Stomach (tissue), 9 donors: ENCODE data around the gene TNNC1. TPM values are rescaled to one million over a fixed set of nuclear protein-coding genes. Genes with fewer than 3 reads are reported as not detected.

Experiments used
- DNase-seq, 2 donors: peaks; one replicate each; pipeline versions ENCODE4 v3.0.0 to v3.0.0-alpha.2; 2013 to 2019
- H3K27ac ChIP-seq, 5 donors: fragments of 200-600 bp in 4 of 5; sonication (generic) in 4 of 5; one replicate each; pipeline ENCODE4 v1.5.1; 2013 to 2019; ENCODE audit warnings: mild to moderate bottlenecking in 1 of 5, moderate library complexity in 1 of 5
- H3K27me3 ChIP-seq, 3 donors: fragments of 200-600 bp; sonication (generic); one replicate each; pipeline ENCODE4 v1.5.1; 2017 to 2019; ENCODE audit warnings: mixed run types in 1 of 3
- H3K36me3 ChIP-seq, 4 donors: fragments of 200-600 bp; sonication (generic); 1 replicate in 3 of 4; 2 replicates in 1 of 4; pipeline ENCODE4 v1.5.1; 2016 to 2019
- H3K4me1 ChIP-seq, 4 donors: fragments of 200-600 bp; sonication (generic); one replicate each; pipeline ENCODE4 v1.5.1; 2016 to 2019
- H3K4me3 ChIP-seq, 4 donors: fragments of 200-600 bp; sonication (generic) in 3 of 4; one replicate each; pipeline ENCODE4 v1.5.1; 2016 to 2019; ENCODE audit warnings: mild to moderate bottlenecking in 1 of 4
- H3K9me3 ChIP-seq, 4 donors: fragments of 200-600 bp; sonication (generic); one replicate each; pipeline ENCODE4 v1.5.1; 2016 to 2019
- CTCF ChIP-seq, 7 experiments: fragments of 450-650 bp in 4 of 7; fragments of 200-600 bp in 3 of 7; sonication (generic) in 3 of 7; IDR thresholded peaks; one replicate each; pipeline ENCODE4 v1.5.1; 2016 to 2019; ENCODE audit warnings: antibody characterized with exemption in 7 of 7, control low read depth in 2 of 7, mild to moderate bottlenecking in 1 of 7
- EP300 ChIP-seq: sonication (generic); formaldehyde crosslinking; IDR thresholded peaks from one replicate; pipeline ENCODE4 v1.6.1; 2017; ENCODE audit warnings: antibody characterized with exemption
- POLR2A ChIP-seq, 4 donors: fragments of 450-650 bp; IDR thresholded peaks; one replicate each; pipeline ENCODE4 v1.6.1; 2016; ENCODE audit warnings: antibody characterized with exemption in 4 of 4, control low read depth in 2 of 4, mild to moderate bottlenecking in 1 of 4, moderate library complexity in 1 of 4
- POLR2AphosphoS5 ChIP-seq, 3 donors: sonication (generic); formaldehyde crosslinking; IDR thresholded peaks; one replicate each; pipeline ENCODE4 v1.6.1; 2016; ENCODE audit warnings: antibody characterized with exemption in 3 of 3
- WGBS, 5 donors: extraction: QIAGEN DNeasy Blood & Tissue Kit in 3 of 5; methylation state at CpG; one replicate each; pipeline versions ENCODE4 v1.1.5 to v1.1.7; 2013 to 2018; 5-methylcytosine and 5-hydroxymethylcytosine counted together
- intact Hi-C: fragments of 100-400 bp; cut with DNase I; formaldehyde crosslinking; loops from one replicate; pipeline ENCODE4 v1.15.1; 2023; ENCODE audit warnings: low total_unique reads
- polyA plus RNA-seq, 3 donors: library from polyadenylated mRNA; stranded (reverse); fragments of 200-250 nt; gene quantifications; one replicate each; pipeline ENCODE4 v1.2.3, GENCODE V29; 2013
- total RNA-seq, 5 donors: library from RNA; depleted of rRNA; stranded (reverse); fragments of >200 nt; gene quantifications; one replicate each; pipeline versions ENCODE4 v1.1.0 to v1.2.3, GENCODE V29; 2014 to 2016
- donor health status: healthy with polysubstance abuse.
- donor health status: Bipolar disorder and iron deficiency.
- donor health status: healthy.

TNNC1 gene
- total and polyA plus RNA-seq, 8 donors, result 3.1 to 41.1 (median 6.5) TPM; not detected in 3

- WGBS, 5 donors, result 60 to 80% (median 69%) methylated on average over 5 to 11 of the region's 11 CpGs
These were observed 47.2 kb upstream of the TNNC1 start for GRCh38 chr3:52501046-52501445.

GRCh38 chr3:52498137-52499054 lies 44.6 kb upstream of the TNNC1 start:
- no peak overlapping the region for H3K4me3 ChIP-seq
- peaks cover 0 to 53% (median 15%) of the 10 kb centered on the region in 4 donors for H3K4me1 ChIP-seq
- no peak for TF ChIP-seq CTCF (IDR thresholded peaks at IDR 0.05)
- no peak for TF ChIP-seq POLR2A (IDR thresholded peaks at IDR 0.05)
- no peak for TF ChIP-seq POLR2AphosphoS5 (IDR thresholded peaks at IDR 0.05)
- no peak for TF ChIP-seq EP300
- H3K27me3 ChIP-seq, result no peaks in the 10 kb centered on the region
- intact Hi-C loops, result no loop called here
- DNase-seq, result peak in 1 of 2 donors; percentile 48
- H3K36me3 ChIP-seq, result peaks cover under 1 to 7% (median 5%) of the 10 kb centered on the region in 4 donors
- peak overlapping the region in 2 of 5 donors; percentile 32 to 64 for H3K27ac ChIP-seq
- WGBS, 5 donors, result 61 to 77% (median 69%) methylated on average over 21 to 24 of the region's 24 CpGs
- no peaks in the 10 kb centered on the region for H3K9me3 ChIP-seq

More at GRCh38 chr3:52501046-52501445, 47.2 kb upstream of the TNNC1 start:
- Histone ChIP-seq H3K27me3 (no peaks in the 10 kb centered on the region), H3K4me1 (peaks cover 0 to 26% (median 3%) of the 10 kb centered on the region in 4 donors), H3K9me3 (no peaks in the 10 kb centered on the region), H3K27ac (no peak overlapping the region), H3K36me3 (peaks cover 0 to 17% (median 0%) of the 10 kb centered on the region in 4 donors), H3K4me3 (no peak overlapping the region)
- intact Hi-C loops, result no loop called here
- no peak for DNase-seq
- TF ChIP-seq POLR2A (IDR thresholded peaks at IDR 0.05), result no peak
- no peak for TF ChIP-seq EP300
- TF ChIP-seq CTCF (IDR thresholded peaks at IDR 0.05), result no peak
- TF ChIP-seq POLR2AphosphoS5 (IDR thresholded peaks at IDR 0.05), result no peak

GRCh38 chr3:52495777-52496602 lies 42.1 kb upstream of the TNNC1 start:
- Histone ChIP-seq H3K27ac (peak overlapping the region in 4 of 5 donors; percentile 54 to 79 (median 72)), H3K4me3 (peak overlapping the region; percentile 21 to 38 (median 32)), H3K27me3 (no peaks in the 10 kb centered on the region), H3K4me1 (peaks cover 0 to 73% (median 17%) of the 10 kb centered on the region in 4 donors), H3K36me3 (peaks cover 24 to 31% (median 28%) of the 10 kb centered on the region in 4 donors), H3K9me3 (no peaks in the 10 kb centered on the region)
- peak in 1 of 3 donors; percentile 43 for TF ChIP-seq POLR2AphosphoS5 (IDR thresholded peaks at IDR 0.05)
- no peak for TF ChIP-seq EP300
- intact Hi-C loops, result no loop called here
- no peak for DNase-seq
- 61 to 73% (median 66%) methylated on average over 10 to 16 of the region's 16 CpGs for WGBS, 5 donors

GRCh38 chr3:52494886-52495495 lies 41.1 kb upstream of the TNNC1 start, which contains the start of gene STAB1:
Gene STAB1 (plus strand): TSS chr3:52495338. CDS start chr3:52495414, 76 bp downstream.
- peak in 1 of 3 donors; percentile 26 for TF ChIP-seq POLR2AphosphoS5 (IDR thresholded peaks at IDR 0.05)
- no peak for TF ChIP-seq CTCF (IDR thresholded peaks at IDR 0.05)
- no peak for TF ChIP-seq EP300
- TF ChIP-seq POLR2A (IDR thresholded peaks at IDR 0.05), result no peak
- Histone ChIP-seq H3K27ac (peak within 1 kb of the TSS in 4 of 5 donors; percentile 54 to 79 (median 72)), H3K27me3 (no peaks in the 10 kb centered on the region), H3K9me3 (no peaks in the 10 kb centered on the region), H3K36me3 (peaks cover 34 to 41% (median 38%) of the 10 kb centered on the region in 4 donors), H3K4me1 (peaks cover 5 to 81% (median 24%) of the 10 kb centered on the region in 4 donors), H3K4me3 (peak within 1 kb of the TSS; percentile 21 to 38 (median 32))
- intact Hi-C loops, result no loop called here
- WGBS, 5 donors, result 52 to 64% (median 54%) methylated on average over 4 to 25 of the region's 25 CpGs
- DNase-seq, result peak in 1 of 2 donors; percentile 64
